Measurements from ENCODE around the gene DGKE.
A peak's percentile ranks its signal among the peaks of the same experiment; 100 is the strongest.

DGKE gene

DNA sequence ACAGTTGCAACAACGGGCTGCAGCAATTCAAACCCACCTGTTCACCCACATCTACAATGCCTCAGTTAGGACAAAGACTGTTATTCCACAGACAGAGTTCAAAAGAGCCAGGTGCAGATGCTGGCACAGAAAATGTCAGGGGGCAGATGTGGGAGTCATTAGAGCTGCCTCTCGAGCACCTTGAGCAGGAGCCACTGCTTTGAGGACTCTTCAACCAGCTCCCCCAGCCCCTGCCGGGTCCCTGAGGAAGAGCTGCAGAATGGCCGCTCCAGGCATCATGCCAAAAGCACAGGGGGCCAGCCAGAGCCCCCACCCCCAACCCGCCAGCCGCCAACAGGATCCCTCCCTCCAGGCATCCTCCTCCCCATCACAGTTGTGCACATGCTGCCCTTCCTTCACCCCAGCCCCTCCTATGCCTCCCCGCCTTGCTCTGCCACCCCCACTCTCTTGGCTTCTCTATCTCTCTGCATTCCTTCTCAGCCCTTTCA, 21.0 kb upstream of the DGKE start:
- no peak for DNase-seq (ENCODE audit: low read depth in 1 of 2, low spot score in 1 of 2)

DNA sequence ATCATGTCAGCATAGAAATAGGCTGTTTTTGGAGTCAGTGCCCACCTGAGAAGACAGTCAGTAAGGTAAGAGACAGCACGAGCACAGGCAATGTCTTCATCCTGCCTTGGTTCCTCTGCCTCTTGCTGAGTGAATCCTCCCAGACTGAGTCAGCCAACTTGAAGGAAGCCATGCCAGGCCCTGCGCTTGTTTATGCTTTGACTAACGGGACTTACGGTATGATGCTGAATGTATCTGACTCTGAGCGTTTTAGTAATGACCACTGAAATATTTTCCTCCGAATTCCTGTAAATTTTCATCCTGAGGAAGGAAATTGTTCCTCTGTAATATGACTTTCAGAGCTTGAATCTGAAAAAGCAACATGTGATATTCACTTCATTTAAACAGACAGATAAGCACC, 18.2 kb upstream of the DGKE start:
- no peak for DNase-seq (ENCODE audit: low read depth in 1 of 2, low spot score in 1 of 2)

DNA sequence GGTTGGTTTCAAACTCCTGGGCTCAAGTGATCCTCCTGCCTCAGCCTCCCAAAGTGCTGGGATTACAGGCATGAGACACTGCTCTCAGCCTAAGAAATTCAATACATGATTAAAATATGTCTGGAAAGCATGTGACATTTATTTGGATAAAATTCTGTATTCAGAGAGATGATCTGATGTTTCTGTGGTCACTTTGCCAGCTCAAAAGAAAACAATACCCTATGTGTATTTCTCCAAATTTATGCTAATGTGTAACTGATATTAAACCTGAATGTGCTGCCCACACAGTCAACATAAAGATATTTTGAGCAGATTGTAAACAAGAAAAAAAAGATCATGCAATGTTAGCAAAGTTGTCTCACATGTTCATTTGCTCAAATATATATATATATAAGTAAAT, 16.9 kb upstream of the DGKE start:
- no peak for DNase-seq (ENCODE audit: low read depth in 1 of 2, low spot score in 1 of 2)

DNA sequence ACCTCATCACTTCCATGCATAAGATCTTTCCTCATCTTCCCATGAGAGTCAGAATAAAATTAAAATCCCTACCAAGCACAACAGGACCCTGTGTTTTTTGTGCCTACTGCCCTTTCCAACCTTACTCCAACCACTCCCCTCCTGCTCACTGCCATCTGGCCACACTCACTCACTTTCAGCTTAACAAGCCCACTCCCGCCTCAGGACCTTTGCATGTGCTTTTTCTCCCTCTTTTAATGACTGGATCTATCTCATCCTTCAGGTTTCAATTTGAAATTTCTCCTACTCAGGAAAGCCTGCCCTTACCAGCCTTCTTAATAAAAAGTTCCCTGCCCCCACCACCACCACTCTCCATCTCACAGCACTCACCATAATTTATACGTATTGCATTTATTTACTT, 14.9 kb upstream of the DGKE start:
- DNase-seq (ENCODE audit: low read depth in 1 of 2, low spot score in 1 of 2), result no peak

DNA sequence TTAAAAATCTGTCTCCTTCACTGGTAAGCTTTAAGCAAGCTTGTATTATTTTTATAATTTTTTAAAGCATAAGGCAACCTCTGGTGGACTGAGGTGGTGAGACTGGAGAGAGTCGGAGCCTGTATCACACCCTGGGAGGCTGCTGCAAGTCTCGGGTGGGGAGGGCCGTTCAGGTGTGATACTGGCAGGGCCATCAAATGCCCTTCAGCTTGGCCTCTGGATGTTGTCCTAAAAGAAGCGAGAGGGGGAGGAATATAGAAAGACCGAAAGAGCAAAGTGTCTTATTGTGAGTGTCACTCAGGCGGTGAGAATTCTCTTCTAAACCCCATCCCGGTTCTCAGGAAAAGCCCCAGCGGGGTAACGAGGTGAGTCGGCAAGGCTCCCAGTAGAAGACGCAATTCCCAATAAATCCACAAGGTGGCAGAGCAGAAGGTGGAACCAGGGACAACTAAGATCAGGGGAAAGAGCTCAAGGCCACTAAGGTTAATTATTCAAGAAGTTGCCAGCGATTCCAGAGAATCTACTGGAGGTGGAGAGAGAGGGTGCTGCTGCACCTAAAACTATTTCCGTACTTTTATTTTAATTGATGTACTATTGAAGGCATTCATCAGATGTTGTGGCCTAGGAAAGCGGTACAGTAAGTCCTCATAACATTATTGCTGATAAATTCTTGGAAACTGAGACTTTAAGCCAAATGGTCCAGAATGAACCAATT, 14.4 kb upstream of the DGKE start:
- peak; percentile 37 to 51 for DNase-seq (ENCODE audit: low read depth in 1 of 2, low spot score in 1 of 2)

DNA sequence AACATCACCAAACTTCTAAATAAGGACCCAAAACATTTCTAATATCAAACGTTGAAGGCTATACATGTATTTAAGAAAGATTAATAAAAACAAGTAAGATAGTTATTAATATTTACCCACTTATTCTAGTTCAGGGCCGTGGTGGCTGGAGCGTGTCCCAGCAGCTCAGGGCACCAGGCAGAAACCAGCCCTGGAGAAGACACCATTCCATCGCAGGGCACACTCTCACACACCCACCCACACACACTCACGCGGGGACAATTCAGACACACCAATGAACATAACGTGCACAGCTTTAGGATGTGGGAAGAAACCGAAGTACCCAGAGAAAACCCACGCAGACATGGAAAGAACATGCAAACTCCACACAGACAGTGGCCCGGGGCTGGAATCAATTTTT, 13.7 kb upstream of the DGKE start:
- DNase-seq (ENCODE audit: low read depth in 1 of 2, low spot score in 1 of 2), result no peak

DNA sequence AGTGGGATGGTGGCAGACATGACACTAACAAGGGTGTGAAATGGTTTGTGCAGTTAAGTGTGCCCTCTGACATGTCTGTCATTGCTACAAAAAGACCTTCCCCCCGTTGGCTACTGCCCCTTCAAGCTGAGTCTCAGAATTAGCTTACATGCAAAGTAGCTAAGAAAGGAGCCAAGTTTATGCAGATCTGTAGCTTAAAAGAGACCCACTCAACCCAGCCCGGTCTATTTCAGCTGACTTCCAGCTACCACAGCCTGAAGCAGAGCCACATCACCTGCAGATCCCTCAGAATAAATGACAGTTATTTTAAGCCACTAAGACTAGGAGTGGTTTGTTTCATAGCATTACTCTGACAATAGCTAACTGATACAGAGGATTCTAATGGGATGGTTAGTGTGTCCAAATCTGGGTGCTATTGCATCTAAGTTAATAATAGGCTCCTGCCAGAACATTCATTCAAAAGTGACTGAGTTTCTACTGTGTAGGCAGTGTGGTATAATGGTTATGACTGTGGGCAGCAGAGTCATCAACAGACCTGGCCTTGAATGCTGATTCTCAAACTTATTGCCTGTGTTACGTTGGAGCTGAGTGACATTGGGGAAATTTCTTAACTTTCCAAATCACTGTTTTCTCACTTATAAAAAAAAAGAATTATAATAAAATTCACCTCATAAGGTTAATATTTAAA, 12.0 kb upstream of the DGKE start:
- no peak for DNase-seq (ENCODE audit: low read depth in 1 of 2, low spot score in 1 of 2)

DNA sequence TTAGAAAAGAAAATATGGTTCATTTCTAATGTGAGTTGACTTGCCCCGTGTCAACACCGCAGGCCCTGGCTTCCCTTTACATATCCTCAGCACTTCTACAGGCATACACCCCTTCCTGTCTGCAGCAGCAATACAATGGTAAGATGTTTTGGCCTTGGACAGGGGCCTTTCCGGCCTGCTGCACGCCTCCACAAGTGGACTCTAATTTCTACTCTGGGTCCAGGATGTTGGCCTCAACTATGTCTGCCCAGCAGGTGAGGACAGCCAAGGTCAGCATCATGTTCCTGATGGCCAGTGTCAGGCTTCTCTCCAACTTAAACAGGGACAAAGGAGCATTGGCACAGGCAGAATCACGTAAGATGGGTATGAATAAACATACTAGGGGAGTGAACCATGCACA, 11.2 kb upstream of the DGKE start:
- no peak for DNase-seq (ENCODE audit: low read depth in 1 of 2, low spot score in 1 of 2)

DNA sequence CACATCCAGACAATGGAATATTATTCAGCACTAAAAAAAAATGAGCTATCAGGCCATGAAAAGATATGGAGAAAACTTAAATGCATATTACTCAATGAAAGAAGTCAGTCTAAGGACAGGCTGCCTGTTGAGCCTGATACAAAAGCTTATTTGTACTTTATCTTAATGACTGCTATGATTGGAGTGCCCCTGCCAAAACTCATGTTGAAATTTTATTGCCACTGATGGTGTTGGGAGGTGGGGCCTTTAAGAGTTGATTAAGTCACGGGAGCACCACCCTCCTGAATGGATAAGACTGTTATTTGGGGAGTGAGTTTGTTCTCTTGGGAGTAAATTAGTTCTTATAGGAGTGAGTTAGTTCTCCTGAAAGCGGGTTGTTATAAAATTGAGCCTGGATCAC, 10.1 kb upstream of the DGKE start:
- DNase-seq (ENCODE audit: low read depth in 1 of 2, low spot score in 1 of 2), result no peak

DNA sequence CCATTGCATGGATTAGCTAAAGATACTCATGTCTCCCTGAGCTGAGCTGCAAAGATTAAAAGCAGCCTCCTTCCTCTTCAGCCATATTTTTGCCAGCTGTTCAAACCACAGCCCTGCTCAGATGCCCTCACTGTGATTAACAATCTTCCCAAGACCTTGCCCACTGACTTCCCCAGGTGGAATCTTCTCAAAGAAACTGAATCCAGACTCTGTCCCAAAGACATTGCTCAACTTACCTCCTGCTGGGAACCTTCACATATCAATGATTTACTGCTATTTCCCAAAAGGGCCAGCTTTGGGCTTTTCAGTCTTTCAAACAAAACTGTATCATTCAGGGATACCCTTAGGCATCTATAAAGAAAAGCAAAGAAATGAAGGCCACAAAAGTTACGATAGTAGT, 9.4 kb upstream of the DGKE start:
- DNase-seq (ENCODE audit: low read depth in 1 of 2, low spot score in 1 of 2), result no peak

DNA sequence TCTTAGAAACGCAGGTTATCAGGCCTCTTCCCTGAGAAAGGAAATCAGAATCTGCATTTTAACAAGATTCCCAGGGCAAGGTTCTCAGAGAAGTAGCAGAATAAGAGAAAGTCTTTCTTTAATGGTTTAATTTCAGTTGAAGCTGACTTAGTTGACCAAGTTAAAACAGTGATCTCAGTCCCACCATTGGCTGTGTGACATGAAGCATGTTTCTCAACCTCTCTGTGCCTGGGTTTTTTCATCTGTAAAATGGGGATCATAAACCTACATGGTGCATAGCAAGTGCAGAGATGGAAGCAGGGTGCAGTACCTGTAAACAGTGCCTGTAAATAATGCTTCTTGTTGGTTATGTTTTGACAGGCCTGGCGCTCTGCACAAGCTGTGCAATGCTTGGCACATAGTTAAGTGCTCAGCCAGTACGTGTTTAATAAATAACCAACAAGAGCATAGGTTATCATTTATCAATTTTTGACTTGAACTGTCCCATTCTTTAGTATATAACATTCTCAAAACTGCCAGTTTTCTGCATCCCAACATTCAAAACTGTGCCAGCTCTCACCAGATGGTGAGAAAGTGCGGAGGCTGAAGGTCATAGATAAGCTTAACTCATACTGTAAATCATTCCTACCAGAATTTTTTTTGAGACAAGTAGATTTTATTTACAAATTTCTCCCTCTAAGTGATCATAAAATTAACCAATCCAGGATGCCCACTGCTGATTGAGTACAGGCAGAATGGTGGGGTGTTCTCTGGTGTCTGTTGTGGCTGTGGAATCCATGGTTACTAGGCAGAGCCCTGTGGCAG, 7.1 kb upstream of the DGKE start:
- DNase-seq (ENCODE audit: low read depth in 1 of 2, low spot score in 1 of 2), result no peak

DNA sequence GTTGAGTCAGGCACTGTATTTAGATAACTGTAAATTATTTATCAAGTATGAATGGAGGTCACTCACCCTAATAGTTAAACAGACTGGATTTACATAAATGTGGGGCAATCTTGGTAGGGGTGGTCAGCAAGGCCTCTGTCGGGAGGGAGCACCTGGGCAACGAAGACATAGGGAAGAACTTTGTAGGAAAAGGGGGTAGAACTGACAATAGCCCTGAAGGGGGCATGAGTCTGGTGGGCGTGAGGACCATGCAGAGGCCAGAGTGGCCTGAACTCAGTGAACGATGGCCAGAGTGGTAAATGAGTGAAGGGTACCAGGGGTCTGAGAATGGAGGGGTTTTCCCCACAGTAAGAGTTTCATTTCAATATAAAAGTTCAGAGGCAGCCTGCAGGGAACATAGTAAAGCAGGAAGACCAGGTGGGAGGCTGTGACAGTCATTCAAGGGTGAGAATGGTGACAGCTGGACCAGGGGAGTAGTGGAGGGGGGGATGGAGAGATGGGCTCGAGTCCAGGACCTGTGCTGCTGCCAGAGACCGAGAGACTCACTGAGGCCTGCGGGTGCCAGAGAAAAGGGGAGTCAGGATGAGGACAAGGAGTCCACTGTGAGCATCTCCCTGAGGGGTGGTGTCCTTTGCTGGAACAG, 3.1 kb upstream of the DGKE start:
- no peak for DNase-seq (ENCODE audit: low read depth in 1 of 2, low spot score in 1 of 2)

DNA sequence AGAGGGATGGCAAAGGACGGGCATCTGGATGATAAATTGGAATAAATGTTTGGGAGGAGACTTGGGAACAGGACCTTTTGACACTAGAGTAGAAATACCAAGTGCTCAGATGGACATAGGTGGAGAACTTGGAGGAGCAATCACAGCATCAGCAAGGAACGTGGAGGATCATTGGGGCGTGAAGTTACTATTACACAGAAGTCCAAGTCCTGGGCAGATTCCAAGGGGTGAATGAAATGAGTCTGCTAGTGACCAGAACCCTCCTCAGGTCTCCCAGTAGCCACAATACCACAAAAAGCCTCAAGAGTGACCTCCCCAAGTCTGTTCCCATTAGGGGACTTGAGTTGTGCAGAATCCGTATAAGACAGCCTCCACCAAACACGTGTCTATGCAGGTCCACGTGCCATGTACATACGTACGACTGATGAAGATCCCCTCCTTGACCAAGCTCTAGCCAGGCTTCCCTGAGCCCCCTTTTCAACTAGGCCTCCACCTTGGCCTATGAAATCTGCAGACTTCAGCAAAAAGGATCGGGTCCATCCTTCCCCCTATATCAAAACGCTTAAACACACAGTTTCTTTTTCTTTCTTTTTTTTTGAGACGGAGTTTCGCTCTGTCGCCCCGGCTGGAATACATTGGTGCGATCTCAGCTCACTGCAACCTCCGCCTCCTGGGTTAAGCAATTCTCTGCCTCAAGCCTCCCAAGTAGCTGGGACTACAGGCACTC, 2.4 kb upstream of the DGKE start:
- DNase-seq (ENCODE audit: low read depth in 1 of 2, low spot score in 1 of 2), result no peak

DNA sequence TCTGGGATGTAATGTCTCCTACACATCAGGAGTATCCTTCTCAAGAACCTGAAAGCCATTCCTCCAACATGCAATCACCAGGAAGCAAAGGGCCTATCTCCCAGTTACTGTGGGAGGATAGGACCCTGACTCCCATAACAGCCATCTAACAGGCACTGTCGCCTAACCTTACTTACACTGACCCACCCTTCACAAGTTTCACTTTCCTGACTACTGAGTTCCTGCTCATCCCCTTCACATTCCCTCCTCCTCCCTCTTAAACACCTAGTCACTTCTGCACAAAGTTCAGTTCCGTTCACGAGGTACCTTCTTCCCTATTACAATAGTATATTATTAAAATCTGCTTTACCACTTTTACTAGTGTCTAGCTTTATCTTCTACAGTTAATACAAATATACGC, 1.5 kb upstream of the DGKE start:
- DNase-seq (ENCODE audit: low read depth in 1 of 2, low spot score in 1 of 2), result no peak

DNA sequence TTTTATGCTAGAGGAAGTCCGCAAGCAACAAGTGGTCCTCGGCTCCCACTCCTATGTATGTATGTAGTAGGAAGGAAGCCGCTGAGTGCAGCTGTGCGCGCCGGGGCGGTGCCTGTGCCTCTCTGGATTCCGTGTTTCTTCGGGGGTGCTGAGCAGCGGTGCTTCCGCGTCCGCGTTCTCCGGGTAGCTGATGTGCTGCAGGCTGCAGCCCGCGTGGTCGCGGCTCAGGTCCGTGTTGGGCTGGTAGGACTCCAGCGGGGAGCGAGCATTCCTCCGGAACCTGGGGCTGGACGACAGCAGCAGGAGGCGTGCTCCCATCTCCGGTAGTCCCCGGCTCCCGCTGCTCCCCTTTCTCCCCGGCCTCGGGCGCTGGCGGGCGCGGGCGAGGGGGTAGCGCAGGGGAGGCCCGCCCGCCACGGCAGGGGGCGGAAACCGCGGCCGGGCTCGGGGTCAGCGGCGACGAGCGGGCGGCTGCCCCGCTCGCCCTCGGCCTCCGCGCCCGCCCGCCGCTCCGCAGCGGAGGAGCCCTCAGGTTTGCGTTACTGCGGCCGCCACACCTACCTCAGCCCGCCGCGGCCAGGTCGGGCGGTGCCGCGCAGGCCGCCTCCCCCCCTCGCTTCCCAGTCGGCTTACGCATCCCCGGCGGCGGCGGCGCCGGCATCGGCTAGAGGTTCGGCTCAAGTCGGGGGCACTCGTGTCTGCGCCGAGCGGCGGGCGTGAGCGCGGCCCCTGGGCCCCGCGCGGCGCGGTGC, 718 bp upstream of the DGKE start:
- peak; percentile 42 to 47 for DNase-seq (ENCODE audit: low read depth in 1 of 2, low spot score in 1 of 2)

DNA sequence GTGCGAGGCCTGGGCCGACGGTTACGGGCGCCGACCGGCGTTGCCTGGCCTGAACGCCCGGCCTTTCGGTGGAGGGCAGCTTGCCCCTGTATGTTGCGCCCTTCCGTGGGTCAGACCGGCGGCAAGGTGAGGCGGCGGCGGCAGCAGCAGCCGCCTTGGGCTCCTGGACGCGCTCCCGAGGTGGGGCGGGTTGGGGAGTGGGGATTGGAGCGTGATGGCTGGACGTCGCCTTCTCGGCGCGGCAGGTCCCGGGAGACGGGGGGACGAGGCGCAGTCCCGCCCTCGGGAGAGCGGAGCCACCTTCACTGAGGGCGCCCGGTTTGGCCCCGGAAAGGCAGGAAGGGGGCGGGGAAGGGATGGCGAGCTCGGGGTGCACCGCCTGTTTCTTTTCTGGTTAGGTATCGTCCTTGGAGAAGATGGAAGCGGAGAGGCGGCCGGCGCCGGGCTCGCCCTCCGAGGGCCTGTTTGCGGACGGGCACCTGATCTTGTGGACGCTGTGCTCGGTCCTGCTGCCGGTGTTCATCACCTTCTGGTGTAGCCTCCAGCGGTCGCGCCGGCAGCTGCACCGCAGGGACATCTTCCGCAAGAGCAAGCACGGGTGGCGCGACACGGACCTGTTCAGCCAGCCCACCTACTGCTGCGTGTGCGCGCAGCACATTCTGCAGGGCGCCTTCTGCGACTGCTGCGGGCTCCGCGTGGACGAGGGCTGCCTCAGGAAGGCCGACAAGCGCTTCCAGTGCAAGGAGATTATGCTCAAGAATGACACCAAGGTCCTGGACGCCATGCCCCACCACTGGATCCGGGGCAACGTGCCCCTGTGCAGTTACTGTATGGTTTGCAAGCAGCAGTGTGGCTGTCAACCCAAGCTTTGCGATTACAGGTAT, 671 bp downstream of the DGKE start:
- DNase-seq (ENCODE audit: low read depth in 1 of 2, low spot score in 1 of 2), result peak; percentile 59 to 63

DNA sequence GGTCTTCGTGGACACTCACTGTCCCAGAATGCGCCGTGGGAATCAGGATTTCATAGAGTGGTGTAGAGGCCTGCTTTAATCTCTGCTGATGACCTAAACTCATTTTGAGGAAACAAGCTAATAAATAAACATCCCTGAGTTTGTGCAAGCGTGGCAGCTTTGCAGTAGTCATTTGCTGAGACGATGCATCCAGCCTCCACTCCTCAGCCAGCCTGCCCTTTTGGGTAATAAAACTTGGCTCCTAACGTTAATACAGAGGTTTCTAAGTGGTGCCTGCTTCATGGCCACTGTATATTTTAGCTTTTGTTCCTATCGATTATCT, 1.3 kb downstream of the DGKE start:
- no peak for DNase-seq (ENCODE audit: low read depth in 1 of 2, low spot score in 1 of 2)

DNA sequence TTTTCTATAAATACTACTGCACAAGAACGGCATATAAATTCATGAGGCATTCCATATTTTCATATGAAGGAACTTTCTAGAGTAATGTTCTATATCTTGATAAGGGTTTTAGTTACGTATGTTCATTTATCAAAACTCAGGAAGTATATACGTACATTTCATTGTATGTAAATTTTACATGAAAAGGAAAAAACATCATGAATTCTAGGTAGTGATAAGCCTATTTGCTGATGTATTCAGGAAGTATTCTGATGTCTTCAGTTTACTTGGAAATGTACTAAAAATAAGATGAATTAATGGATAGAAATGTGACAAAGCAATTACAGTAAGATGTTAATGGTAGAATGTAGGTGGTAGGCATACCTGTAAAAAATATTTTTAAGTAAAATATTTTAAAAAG, 4.7 kb downstream of the DGKE start:
- no peak for DNase-seq (ENCODE audit: low read depth in 1 of 2, low spot score in 1 of 2)

DNA sequence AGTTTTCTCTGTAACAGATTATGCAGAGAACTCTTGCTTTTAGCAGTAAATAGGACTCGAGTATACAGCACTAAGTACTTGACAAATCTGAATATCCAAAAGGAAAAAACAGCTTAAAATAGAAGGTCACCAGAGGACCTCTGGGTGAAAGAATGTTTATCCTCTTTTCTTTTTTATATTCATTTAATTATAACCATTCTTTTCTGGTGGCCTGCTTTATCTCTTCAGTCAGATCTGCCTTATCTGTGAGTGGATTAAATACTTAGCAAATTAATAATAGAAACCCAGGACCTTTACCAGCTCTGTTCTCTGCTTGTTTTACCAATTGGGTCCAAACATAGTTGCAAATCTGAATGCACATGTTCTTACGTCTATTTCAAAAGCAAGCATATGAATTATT, 8.6 kb downstream of the DGKE start:
- no peak for DNase-seq (ENCODE audit: low read depth in 1 of 2, low spot score in 1 of 2)
